Endometrium (tissue), 2 donors: Measurements from ENCODE around the gene BEAN1.

Experiments used
- FAIRE-seq: peaks from 2 replicates; lab custom pipeline; 2012; peaks lifted over from hg19 to GRCh38; lab: Jason Lieb, UNC
- donor health status: control.
- donor health status: control.

The BEAN1 gene

GRCh38 chr16:66395806-66396555, 31.1 kb upstream of the BEAN1 start:
- no peak for FAIRE-seq

DNA sequence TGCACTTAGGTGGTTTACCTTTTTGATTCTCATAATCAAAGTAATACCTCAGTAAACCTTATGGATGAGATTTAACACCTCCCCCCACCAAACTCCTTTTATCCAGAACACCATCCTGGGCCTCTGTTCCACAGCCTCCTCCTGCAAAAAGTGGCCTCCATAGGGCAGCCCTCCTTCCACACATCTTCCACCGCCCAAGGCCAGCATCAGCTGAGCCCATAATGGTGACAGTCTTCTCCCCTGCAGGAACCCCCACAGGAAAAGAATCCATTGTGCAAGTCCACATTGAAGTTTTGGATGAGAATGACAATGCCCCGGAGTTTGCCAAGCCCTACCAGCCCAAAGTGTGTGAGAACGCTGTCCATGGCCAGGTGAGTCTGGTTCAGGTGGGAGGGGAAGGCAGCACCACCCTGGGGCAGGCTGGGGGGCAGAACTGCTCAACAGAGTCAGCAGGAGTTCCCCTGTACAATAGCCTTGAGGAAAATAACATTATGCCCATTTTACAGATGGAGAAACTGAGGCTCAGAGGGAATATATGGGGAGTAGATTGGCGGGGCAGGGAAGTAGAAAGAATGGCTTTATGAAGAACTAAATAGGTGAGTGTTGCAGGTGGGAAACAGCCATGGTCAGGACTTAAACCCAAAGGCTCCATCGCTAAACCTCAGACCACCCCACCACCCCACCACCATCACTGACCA, 29.2 kb upstream of the BEAN1 start:
- FAIRE-seq: no peak

GRCh38 chr16:66399031-66399430, 28.1 kb upstream of the BEAN1 start:
- no peak for FAIRE-seq

DNA sequence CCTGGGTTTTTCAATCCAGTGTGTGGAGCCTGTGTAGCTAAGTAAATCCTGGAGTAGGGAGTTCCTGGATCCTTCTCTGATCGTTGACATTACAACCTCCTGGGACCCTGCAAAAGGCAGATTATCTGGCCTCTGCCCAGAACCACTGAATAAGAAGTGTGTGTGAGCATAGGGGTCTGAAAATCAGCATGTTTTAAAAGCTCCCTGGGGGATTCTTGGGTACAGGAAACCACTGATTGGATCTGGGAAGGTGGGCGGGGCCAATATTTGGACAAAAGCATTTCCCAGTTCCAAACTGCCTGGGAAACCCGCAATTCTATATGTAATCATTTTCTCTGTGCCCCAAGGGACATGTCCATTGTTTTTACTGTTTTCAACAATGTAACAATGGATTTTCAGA, 27.2 kb upstream of the BEAN1 start:
- no peak for FAIRE-seq

GRCh38 chr16:66400503-66401380, 26.4 kb upstream of the BEAN1 start:
- no peak for FAIRE-seq

DNA sequence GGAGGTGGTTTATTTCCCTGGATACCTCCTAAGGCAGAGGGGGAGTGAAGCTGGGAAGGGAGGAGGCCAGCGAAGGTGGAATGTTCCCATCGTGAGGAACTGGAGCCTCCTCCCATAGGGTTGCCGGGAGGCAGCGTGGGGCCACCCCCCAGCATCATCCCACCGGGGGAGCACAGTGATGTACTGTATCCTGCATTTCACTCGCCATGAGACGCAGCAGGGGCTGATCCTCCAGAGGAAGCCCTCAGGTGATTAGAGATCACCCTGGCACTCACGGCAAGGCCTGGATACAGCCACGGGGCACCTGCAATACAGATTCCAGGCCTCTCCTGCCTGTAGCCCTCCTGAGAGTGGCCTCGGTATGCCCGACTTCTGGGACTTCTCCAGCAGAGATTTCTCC, 25.5 kb upstream of the BEAN1 start:
- FAIRE-seq: no peak

DNA sequence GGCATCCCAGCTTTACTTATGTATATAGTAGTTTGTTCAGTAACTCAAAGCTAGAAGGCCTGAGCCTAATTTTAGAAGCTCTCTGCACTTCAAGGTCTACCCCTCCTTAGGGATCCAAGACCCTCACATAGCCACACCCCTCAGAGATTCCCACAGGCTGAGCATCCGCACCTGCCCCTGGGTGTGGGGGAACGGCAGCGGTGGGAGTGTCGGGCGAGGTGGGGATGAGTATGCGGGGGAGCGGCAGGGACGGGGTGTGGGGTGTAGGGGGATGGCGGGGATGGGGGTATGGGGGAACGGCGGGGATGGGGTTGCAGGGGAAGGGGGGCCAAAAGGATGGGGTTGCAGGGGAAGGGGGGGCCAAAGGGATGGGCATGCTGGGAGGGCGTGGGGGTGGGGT, 24.9 kb upstream of the BEAN1 start:
- FAIRE-seq: no peak

DNA sequence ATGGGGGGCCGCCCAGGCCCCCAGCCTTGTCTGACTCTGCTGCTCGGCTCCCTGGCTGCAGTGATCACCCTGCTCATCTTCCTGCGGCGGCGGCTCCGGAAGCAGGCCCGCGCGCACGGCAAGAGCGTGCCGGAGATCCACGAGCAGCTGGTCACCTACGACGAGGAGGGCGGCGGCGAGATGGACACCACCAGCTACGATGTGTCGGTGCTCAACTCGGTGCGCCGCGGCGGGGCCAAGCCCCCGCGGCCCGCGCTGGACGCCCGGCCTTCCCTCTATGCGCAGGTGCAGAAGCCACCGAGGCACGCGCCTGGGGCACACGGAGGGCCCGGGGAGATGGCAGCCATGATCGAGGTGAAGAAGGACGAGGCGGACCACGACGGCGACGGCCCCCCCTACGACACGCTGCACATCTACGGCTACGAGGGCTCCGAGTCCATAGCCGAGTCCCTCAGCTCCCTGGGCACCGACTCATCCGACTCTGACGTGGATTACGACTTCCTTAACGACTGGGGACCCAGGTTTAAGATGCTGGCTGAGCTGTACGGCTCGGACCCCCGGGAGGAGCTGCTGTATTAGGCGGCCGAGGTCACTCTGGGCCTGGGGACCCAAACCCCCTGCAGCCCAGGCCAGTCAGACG, 24.4 kb upstream of the BEAN1 start:
- FAIRE-seq: no peak

DNA sequence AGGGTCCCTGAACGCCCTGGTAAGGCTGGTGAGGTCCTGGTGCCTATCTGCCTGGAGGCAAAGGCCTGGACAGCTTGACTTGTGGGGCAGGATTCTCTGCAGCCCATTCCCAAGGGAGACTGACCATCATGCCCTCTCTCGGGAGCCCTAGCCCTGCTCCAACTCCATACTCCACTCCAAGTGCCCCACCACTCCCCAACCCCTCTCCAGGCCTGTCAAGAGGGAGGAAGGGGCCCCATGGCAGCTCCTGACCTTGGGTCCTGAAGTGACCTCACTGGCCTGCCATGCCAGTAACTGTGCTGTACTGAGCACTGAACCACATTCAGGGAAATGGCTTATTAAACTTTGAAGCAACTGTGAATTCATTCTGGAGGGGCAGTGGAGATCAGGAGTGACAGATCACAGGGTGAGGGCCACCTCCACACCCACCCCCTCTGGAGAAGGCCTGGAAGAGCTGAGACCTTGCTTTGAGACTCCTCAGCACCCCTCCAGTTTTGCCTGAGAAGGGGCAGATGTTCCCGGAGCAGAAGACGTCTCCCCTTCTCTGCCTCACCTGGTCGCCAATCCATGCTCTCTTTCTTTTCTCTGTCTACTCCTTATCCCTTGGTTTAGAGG, 23.5 kb upstream of the BEAN1 start:
- FAIRE-seq: no peak

- FAIRE-seq: no peak
Observed at GRCh38 chr16:66405057-66405783, 21.9 kb upstream of the BEAN1 start.

DNA sequence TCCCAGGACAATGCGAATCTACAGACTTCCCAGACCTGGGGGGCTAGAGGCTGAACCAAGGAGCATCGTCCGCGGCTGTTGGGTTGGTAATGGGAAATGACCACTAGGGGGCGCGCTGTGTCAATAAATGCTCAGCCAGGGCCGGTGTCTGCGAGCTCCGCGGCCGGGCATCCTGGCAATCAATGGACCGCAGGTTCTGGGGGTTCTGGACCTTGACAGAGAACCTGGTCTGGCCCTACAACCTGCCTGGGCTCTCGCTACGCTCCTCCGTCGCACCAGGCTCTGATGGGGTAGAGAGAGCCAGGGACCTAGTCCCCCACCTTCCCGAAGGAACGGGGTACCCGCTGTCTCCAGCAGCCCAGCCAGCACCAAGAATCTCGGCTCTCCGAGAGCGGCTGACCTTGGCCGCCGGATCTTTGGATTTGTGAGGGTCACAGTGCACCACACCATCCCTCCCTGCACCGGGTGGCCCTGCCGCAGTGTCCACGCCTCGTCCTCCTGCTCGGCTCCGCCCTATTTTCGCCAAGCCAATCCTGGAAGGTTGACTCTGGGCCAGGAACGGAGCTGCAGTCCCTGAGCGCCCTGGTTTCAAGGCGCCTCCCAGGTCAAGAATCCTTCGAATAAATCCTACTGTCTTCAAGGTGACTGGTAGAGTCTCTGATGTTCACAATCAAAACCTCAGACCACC, 20.4 kb upstream of the BEAN1 start:
- no peak for FAIRE-seq

DNA sequence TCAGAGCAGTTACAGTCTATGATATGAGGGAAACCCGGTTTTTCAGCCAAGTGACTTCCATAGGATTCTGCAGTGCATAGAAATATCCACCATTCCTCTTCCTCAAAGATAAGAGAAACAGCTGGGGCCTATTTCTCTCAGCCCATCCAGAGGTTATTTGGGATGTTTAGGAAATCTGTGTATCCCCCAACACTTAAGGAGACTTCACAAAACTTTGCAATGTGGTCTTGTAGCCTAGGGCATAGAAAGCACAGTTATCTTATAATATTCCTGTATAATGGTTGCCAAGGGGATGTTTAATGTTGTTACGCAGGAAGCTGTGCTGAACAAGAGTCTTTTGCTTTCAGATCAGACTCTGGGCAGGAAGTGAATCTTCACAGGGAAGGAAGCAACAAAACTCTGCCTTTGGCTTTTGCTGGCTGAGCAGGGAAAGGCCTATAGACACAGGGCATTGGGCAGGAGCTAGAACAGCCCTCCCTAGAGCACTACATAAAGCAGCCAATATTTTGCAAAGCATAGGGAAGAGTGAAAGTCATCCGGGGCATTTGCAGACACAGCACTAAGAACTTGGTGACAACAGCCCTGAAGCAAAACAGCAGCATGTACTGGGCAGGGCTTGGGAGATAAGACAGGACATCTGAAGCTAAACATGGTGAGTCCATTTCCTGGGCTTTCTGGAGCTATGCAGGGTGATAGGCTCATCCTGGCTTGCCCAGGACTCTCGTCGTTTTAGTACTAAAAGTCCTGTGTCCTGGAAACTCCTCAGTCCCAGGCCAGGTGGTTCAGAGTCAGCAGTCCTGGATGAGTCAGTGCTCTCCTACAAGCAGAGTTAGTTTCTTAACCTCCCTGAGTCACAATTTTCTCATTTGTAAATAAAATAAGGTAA, 18.7 kb upstream of the BEAN1 start:
- FAIRE-seq: no peak

- FAIRE-seq: no peak
Observed at GRCh38 chr16:66409156-66409555, 17.9 kb upstream of the BEAN1 start.

- FAIRE-seq: no peak
Observed at GRCh38 chr16:66412182-66412581, 14.9 kb upstream of the BEAN1 start.

DNA sequence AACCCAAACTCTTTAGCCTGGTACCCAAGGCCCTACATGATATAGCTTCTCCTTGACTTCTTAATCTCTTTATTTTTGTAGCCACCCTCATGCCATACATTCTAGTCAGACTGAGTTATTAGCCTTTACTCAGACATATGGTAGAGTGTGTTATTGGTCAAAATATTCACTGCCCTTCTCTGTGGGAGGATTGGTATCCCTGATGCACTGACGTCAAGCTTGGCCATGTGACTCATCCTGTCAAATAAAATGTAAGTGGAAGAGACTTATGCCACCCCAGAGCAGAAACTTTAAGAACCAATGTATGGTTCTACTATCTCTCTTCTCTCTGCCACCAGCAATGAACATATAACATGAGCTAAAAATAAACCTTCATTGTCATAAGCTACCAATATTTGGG, 12.2 kb upstream of the BEAN1 start:
- FAIRE-seq: no peak

DNA sequence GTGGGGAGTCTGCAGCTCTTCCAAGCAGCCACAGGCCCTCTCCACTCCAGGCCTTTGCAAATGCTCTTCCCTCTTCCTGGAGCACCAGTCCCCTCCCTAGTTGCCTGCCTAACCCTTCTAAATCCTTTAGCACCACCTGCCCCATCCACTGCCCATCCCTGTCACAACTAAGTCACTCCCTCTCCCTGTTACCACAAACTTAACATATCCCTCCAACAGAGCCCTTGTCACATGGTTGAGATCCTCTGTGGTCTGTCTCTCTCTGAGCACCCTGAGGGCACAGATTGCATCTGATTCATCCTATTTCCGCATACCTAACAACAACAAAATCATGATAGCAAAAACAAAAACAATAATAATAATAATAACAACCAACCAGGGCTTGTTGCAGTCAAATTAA, 11.0 kb upstream of the BEAN1 start:
- no peak for FAIRE-seq

DNA sequence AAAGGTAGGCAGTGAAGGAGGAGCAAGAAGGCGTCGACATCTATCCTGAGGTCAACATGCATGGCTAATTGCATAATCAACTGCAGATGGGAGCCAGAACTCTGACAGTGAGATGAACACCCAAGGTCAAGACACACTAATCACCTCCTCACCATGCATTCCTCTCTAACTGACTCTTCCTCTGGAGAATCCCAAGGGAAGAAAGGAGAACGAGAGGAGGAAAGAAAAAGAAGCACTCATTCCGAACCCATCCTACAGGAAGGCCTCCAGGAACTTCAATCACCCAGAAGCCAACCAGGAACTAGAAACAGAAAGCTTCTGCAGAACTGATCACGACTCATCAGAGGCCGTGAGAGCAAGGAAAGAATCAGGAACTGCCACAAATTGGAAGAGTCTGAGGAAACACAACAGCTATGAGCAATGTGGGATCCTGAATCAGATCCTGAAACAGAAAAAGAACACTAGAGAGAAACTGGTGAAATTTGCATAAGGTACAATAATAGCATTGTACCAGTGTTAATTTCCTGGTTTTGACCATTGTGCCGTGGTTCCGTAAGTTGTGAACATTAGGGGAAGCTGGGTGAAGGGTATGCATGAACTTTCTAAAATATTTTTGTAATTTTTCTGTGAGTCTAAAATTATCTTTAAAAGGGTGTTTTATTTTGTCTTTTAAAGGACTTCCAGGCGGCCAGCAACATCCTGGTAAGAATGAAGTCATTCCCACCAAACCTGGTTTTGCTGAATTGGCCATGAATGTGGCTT, 10.0 kb upstream of the BEAN1 start:
- FAIRE-seq: no peak

- no peak for FAIRE-seq
Observed at GRCh38 chr16:66418165-66418962, 8.7 kb upstream of the BEAN1 start.
